IPS-NIHi11 (cell line): ENCODE measurements around the gene IPO9.

Experiments used
- DNase-seq: peaks from one replicate; pipeline ENCODE4 v3.0.0; 2012; ENCODE audit warnings: mixed read lengths, low spot score

Gene IPO9

DNA sequence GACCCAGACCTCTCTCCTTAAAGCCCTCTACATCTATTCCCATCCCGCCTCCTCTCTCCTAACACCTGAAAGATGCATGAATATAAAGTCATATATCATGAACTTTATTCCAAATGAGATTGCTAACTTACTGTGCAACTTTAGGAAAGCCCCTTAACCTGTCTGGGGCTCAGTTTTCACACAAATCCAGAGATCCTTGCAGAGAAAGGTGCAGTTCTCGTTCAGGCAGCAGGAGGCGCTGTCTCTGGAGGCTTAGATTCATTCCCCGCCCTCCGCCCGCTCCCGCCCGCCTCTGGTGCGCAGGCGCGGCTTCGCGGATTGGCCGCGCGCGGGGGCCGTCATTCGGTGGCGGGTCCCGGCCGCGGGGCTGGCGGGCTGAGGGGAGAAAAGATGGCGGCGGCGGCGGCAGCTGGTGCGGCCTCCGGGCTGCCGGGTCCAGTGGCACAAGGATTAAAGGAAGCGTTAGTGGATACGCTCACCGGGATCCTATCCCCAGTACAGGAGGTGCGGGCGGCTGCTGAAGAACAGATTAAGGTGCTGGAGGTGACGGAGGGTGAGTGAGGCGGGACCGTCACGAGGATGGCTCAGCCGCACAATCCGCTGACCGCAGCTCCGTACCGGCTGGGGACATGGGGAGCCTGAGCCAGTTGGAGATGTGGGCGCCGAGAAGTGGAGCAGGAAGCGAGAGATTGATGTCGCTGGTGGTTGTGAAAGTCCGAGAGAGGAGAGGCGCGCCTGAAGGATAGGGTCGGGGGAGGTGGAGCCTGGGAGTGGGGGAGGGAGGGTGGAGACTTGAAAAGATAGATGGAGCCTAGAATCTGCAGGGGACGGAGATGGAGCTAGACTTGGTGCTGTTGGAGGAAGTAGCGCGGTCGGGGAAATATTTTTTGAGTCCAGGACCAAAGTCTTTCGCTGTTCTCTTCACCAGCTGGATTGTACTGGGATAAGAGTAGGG, at the start of gene IPO9:
IPO9 (plus strand) TSS at position 338 of the 955 bp plus-strand sequence; CDS start at position 391, 53 bp downstream.
- peak; percentile 100 for DNase-seq

DNA sequence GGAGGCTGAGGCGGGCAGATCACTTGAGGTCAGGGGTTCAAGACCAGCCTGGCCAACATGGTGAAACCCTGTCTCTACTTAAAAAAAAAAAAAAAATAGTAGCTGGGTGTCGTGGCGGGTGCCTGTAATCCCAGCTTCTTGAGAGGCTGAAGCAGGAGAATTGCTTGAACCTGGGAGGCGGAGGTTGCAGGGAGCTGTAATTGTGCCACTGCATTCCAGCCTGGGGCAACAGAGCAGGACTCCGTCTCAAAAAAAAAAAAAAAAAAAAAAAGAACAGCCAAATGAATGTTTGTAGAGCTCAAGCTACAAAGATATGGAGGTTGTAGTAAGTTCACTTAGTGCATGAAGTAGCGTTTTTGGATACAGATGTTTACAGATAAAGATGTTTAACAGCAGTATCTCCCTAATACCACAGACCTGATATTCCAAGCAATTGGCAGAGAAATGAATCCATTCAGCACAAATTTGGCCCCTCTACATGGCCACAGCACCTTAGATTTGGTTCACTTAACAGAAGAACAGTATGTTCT, 49.5 kb upstream of the IPO9 start:
- DNase-seq = no peak

DNA sequence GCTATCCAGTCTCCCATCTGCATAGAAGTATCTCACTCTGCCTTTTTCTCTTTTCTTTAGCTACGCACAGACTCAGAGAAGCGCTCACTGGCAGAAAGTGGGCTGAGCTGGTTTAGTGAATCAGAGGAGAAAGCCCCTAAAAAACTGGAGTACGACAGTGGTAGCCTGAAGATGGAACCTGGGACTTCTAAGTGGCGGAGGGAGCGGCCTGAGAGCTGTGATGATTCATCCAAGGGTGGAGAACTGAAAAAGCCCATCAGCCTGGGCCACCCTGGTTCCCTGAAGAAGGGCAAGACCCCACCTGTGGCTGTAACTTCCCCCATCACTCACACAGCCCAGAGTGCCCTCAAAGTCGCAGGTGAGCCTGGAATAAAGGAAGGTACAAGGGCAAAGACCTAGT, 48.0 kb upstream of the IPO9 start:
- DNase-seq = no peak

DNA sequence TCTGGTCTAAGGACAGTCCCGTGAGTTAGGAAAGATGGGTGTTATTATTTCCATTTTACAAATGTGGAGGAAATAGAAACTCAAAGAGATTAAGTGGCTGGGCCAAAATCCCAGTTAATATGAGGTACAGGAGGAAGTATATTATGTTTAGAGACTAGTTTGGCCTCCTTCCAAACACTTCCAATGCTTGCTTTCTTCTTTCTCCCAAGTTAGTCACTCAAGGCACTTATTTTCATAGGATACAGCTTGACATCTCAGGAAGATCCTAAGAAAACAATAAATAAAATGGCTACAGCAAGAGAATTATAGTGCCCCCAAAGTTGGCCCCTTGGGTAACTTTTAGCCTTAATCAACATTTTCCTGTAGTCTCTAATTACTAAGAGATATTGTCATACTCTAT, 47.5 kb upstream of the IPO9 start:
- no peak for DNase-seq

DNA sequence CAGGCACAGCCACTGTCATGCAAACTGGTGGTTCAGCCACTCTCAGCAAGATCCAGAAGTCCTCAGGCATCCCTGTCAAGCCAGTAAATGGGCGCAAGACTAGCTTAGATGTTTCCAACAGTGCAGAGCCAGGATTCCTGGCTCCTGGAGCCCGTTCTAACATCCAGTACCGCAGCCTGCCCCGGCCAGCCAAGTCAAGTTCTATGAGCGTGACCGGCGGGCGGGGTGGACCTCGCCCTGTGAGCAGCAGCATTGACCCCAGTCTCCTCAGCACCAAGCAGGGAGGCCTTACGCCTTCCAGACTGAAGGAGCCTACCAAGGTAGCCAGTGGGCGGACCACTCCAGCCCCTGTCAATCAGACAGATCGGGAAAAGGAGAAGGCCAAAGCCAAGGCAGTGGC, 46.6 kb upstream of the IPO9 start:
- no peak for DNase-seq

DNA sequence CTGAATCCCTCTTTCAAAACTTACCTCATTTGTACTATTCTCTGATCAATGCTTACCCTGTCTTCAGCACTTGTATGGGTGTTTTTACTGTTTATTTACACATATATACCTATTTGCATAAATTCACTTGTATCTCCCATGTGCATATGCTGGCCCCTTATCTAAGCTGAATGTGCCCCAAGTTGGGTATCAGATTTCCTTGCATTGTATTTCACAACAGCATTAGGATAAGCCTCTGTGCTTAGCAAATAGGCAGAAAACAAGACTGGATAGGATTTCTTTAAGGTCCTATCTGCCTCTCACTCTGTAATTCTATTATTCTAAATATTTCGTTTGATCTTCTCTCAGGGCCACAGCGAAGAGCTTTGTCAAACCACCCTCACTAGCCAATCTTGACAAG, 45.9 kb upstream of the IPO9 start:
- DNase-seq = no peak

DNA sequence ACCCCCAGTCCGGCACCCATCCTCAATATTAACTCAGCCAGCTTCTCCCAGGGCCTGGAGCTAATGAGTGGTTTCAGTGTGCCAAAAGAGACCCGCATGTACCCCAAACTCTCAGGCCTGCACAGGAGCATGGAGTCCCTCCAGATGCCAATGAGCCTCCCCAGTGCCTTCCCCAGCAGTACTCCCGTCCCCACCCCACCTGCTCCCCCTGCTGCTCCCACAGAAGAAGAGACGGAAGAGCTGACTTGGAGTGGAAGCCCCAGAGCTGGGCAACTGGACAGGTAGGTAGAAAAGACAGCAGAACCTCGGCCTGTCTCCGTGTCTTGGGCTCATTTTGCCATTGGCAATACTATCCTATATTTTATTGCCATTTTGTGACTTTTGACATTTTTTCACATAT, 45.4 kb upstream of the IPO9 start:
- peak; percentile 29 for DNase-seq

DNA sequence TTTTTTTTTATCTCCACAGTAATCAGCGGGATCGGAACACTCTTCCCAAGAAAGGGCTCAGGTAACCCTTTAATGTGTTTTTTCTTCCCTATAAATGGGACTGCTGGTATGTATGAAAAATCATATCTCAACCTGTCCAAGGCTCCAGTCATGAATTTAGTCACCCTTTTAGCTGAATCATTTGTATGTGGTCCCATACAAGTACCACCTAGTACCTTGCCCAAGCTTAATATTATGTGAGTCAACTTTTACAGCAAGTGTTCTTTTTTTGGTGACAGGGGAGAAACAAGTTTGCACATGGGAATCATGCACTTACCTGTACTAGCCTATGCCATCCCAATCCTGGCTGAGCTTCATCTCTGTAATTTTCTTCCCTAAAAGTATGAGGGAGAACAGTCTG, 43.7 kb upstream of the IPO9 start:
- no peak for DNase-seq

DNA sequence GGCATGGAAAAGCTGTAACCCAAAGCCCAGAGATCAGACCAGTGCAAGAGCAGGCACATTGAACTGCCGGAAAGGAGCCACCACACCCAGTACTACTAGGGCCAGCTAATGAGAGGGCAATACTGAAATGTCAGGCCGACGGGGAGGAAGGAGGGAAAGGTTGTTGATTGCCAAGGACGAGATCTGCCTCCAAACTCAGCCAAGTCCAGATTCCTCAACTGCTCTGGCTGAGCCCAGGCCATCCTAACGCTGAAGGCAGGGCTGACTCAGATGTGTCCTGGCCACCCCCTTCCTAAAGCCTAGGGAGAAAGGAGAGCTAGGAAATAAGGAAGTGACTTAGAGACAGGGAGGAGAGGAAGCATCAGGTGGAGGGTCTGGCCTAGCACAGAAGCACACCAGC, 42.1 kb upstream of the IPO9 start:
- DNase-seq = no peak

DNA sequence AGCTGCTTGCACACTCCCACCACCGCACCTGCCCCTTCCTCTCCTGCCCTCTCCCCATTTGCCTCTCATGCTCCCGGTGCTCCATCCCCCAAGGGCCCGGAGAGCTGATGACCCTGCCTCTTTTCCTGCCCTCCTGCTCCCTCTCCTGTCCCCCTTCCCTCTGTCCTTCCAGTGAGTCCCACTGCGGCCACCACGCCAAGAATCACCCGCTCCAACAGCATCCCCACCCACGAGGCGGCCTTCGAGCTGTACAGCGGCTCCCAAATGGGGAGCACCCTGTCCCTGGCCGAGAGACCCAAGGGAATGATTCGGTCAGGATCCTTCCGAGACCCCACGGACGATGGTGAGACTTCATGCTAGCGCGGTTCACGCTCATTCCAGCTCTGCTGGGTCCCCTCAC, 40.7 kb upstream of the IPO9 start:
- no peak for DNase-seq

DNA sequence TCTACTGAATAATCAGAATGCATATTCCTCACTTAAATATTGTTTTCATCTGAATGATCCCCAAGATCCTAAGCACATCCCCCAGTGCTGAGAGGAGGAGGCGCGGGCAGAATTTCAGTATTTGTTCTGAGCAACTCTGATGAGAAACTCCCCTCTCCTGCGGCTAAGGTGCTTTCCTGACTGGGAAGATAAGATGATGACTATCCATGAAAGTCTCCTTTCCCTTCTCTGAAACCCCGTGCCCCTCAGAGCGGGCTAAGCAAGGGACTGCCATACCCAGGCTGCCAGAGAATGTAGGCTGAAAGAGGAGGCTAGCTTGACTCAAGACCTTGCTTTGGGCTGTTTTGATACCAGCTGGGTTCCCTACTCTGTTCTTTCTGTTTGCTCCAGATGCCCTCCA, 39.7 kb upstream of the IPO9 start:
- no peak for DNase-seq

DNA sequence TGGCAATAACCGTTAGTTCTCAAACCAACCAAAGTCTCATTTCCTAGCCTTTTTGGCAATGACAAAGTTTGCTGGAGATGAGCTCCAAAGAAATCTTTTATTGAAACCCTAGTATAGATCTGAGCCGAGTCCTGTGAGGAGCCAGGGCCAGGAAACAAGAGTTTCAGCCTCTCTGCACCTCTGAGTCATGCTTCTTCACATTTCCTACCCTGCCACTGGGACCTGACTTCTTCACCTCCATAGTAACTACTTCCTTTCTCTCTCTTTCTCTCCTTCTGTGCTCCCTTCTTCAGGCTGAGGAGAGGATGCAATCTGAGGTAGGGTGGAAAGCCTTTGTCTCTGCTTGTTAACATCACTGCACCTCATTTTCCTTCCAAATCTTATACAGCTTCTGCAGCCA, 38.7 kb upstream of the IPO9 start:
- no peak for DNase-seq

DNA sequence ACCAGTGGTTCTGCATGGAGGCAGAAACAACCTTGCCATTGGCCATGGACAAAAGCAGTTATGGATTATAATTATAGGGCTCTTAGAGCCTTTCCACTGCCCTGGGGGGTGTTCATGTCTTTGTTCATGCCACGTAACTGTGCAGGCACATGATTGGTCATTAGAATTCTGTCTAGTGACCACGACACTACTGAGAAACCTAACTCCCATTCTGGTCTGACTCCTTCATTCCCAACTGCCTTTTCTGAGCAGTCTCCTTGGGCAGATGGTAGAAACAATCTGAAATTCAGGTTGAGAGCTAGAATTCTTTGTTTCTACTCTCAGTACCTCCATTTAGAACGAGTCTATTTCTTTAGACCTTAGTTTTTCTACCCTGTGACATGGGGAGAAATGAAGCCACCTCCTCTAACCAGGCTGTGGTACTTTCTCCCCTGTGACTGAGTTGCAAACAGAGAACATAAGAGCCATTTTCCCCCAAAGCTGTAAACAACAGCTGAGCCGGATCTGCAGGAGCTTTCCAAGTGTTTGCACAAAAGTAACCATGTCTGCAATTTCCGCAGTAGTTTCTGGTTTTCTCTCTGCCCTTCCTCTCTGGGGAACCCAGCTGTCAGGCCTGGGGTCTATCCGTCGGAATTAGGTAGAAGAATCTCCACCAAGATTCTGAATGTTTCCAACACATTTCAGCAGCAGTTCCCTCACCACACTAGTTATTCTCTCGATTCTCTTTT, 37.7 kb upstream of the IPO9 start:
- no peak for DNase-seq

DNA sequence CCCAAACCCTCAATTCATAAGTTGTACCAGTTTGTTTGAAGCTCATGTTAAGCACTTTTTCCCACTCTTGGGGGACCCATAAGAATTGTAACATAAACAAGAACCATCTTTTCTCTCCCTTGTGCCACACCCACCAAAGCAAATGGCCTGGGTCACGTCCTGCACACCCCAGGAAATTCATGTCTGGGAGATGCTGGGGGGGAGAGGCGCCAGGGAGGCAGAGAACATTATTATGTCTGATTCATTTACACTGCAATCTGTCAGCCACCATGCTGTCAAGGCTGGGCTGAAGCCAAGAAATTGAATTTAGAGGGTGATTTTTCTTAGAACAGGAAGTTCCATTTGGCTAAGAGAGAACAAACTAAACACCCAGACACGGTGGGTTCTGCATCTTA, 37.2 kb upstream of the IPO9 start:
- no peak for DNase-seq

DNA sequence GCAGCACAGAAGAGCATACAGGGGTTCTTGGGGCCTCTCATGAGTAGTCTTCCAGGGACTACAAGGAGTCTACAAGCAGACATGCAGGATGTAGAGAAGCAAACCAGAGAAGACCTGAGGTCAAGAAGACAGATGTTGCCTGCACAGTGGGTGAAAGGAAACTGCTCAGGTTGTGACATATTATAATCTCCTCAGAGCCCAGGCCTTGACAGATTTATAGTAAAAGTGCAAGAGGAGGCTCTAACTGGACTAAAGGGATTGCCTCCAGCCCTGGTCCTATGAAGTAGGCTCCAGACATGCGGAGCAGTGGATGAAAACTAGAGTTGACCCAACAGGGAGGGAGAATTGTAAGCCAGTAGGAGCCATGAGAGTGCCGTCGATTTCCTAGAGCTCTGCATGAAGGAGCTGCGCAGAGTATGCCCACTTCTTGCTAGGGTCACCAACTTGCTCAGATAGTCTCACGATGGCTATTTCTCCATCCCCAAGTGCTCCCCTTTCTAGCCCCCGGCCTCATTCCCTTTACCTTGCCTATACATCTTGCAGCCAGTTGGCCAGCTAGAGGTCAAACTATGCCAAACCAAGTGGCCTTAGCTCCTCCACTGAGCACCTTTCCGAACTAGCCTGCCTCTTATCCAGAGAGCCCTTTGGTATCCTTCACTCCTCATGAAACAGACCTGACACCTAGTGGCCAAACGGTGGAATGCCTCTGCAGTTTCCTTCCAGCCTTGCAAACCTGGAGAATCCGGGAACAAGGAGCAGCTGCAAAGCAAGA, 36.2 kb upstream of the IPO9 start:
- peak; percentile 89 for DNase-seq

DNA sequence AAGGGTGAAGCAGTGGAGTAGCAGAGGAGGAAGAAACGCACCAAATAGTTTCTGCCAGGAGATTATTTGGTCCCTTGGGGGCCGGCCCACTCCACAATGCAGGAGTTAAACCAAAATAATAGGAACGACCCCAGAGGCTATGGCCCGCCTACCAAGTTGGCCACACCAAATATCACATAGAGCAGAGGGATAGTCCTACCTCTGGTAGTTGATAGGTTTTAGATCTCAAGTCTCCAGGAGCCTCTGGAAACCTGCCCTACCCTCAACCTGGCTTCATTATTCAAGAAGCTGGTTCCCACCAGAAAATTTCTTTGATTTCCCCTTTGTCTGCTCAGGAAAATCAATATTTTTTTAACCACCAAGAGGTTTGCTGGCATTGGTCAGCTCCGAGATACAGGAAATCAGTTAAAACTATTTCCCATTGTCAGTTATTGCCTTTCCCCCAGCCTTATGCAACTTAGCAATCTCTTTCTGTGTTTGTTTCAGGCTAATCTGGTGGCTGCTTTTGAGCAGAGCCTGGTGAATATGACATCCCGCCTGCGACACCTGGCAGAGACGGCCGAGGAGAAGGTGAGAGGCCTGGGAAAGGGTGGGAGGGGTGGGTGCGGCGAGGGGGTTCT, 35.5 kb upstream of the IPO9 start:
- no peak for DNase-seq

DNA sequence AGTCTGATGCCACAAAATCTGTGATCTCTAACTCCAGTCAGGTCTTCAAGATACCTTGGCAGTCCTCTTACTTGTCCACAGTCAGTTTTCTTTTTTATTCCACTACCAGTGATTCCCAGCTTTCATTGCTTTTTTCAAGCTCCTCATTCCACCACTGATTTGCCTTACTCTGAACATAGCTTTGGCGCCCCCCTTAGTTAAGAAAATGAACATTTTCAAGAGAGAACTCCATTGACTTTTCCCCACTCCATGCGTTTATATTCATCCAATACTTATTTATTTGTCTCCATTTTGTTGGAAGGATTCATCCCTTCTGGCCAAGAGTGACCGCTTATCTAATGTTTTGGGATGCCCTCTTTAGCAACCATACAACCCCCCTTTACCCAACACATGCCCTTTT, 33.9 kb upstream of the IPO9 start:
- DNase-seq = peak; percentile 61

DNA sequence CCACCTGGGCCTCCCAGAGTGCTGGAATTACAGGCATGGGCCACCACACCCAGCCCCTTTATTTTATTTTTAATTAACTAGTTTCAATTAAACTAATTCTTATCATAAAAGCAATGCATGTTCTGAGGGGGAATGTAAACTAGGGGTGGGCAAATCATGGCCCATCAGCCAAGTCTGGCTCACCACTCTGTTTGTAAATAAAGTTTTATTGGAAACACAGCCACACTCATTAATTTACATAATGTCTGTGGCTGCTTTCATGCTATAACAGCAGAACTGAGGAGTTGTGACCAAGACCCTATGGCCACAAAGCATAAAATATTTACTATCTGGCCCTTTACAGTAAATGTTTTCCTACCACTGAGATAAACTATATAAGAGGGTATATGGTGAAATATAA, 28.7 kb upstream of the IPO9 start:
- no peak for DNase-seq

DNA sequence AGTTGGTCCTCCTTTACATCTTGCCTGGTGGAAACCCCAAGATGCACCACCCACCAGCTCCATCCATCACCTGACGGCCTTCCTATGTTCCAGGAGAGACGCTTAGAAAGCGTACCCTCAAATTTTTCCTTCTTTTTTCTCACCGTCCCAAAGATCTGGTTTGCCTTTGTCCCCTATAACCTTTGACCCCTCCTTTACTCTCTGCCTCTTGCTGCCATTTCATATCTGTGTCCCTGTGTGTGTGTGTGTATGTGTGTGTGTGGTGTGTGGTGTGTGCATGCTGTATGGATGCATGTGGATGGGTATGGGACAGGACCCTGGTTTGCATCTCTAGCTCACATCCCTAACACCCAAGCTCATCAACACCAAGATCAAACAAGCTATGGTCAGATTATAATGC, 22.2 kb upstream of the IPO9 start:
- no peak for DNase-seq

DNA sequence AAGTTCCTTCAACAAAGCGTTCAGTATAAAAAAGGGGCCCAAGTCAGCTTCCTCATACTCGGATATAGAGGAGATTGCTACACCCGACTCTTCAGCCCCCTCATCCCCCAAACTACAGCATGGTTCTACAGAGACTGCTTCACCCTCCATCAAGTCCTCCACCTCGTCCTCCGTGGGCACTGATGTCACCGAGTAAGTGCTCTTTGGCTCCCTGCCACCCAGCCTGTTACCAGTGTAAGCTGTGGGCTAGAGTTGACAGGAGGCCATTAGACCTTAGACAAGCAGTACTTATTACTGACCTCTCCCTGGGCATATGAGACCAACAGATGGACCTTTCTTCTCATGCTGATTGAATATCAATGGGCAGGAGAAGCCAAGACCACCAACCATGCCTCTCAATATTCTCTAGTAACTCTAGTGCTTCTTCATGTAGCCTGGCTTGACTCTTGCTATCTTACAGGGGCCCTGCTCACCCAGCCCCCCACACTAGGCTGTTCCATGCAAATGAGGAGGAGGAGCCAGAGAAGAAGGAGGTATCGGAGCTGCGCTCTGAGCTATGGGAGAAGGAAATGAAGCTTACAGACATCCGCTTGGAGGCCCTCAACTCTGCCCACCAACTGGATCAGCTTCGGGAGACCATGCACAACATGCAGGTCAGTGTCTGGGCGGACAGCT, 20.9 kb upstream of the IPO9 start:
- DNase-seq = no peak

DNA sequence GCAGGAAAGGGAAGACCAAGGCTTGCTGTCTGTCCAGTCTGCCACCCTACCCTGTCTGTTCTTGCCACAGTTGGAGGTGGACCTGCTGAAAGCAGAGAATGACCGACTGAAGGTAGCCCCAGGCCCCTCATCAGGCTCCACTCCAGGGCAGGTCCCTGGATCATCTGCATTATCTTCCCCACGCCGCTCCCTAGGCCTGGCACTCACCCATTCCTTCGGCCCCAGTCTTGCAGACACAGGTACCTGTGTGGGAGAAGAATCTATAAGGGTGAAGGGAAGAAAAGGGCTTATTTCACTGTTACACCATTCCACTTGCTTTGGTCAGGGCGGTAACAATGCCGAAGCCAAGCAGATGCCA, 20.3 kb upstream of the IPO9 start:
- no peak for DNase-seq
